Activated CD8-positive, alpha-beta memory T cell treated with anti-CD3 and anti-CD28 coated beads, Interleukin-2, amount 10 ng/mL, durations not matched to agents 7 days and 5 days (primary cell): ENCODE measurements around the gene DST. TPM values are rescaled to one million over a fixed set of nuclear protein-coding genes. Genes with fewer than 3 reads are reported as not detected.

Source experiments
- ATAC-seq: fragments of 150-1000 bp; cut with Tn5 transposase; one replicate; pipeline ENCODE4 v1.10.0; 2021; ENCODE audit warnings: moderate library complexity
- CTCF ChIA-PET: fragments of 350-600 bp; sonication (Branson Sonifier 250); formaldehyde crosslinking; loops from one replicate; lab custom pipeline; 2021; ENCODE audit warnings: antibody characterized with exemption; lab: Charles Lee
- DNase-seq: peaks from one replicate; pipeline ENCODE4 v3.0.0-alpha.2; 2020
- H3K27ac Mint-ChIP-seq: one replicate; pipeline ENCODE4 v1.8.0; 2021; ENCODE audit warnings: mild to moderate bottlenecking, mixed read lengths
- H3K27me3 Mint-ChIP-seq: one replicate; pipeline ENCODE4 v1.8.0; 2021; ENCODE audit warnings: mixed read lengths
- H3K36me3 Mint-ChIP-seq: one replicate; pipeline ENCODE4 v1.8.0; 2021; ENCODE audit warnings: mild to moderate bottlenecking, mixed read lengths
- H3K4me1 Mint-ChIP-seq: one replicate; pipeline ENCODE4 v1.8.0; 2021; ENCODE audit warnings: mixed read lengths
- H3K4me3 Mint-ChIP-seq: one replicate; pipeline ENCODE4 v1.8.0; 2021; ENCODE audit warnings: mild to moderate bottlenecking, moderate library complexity, mixed read lengths
- H3K9me3 Mint-ChIP-seq: one replicate; pipeline ENCODE4 v1.8.0; 2022; ENCODE audit warnings: low read depth, mixed read lengths
- total RNA-seq, 2 experiments: library from RNA; stranded (reverse); gene quantifications; one replicate each; pipeline ENCODE4 v1.2.3, GENCODE V29; 2021

DST gene
- total RNA-seq, 2 experiments from 2014 or later = 4.0 to 4.3 TPM

- CTCF ChIA-PET = no interaction called here
- Mint-ChIP-seq H3K4me3 (no peak overlapping the region), H3K27ac (no peak overlapping the region), H3K27me3 (no peaks in the 10 kb centered on the region), H3K4me1 (no peaks in the 10 kb centered on the region), H3K36me3 (no peaks in the 10 kb centered on the region), H3K9me3 (no peaks in the 10 kb centered on the region)
- ATAC-seq (no peak), DNase-seq (no peak)
Observed at GRCh38 chr6:56529594-56530191, 113.0 kb downstream of the DST start.

GRCh38 chr6:56528412-56528841, 114.3 kb downstream of the DST start:
- Mint-ChIP-seq H3K4me3 (no peak overlapping the region), H3K4me1 (no peaks in the 10 kb centered on the region), H3K9me3 (no peaks in the 10 kb centered on the region), H3K27ac (no peak overlapping the region), H3K27me3 (no peaks in the 10 kb centered on the region), H3K36me3 (no peaks in the 10 kb centered on the region)
- DNase-seq = no peak
- ATAC-seq = no peak
- CTCF ChIA-PET = no interaction called here

GRCh38 chr6:56527934-56528333, 114.8 kb downstream of the DST start:
- Mint-ChIP-seq H3K9me3 (no peaks in the 10 kb centered on the region), H3K27me3 (no peaks in the 10 kb centered on the region), H3K27ac (no peak overlapping the region), H3K36me3 (no peaks in the 10 kb centered on the region), H3K4me1 (no peaks in the 10 kb centered on the region), H3K4me3 (no peak overlapping the region)
- CTCF ChIA-PET = no interaction called here
- ATAC-seq (no peak), DNase-seq (no peak)

GRCh38 chr6:56526860-56527544, 115.7 kb downstream of the DST start:
- no peak overlapping the region for H3K27ac Mint-ChIP-seq
- no peak for DNase-seq
- H3K27me3 Mint-ChIP-seq = no peaks in the 10 kb centered on the region
- no peaks in the 10 kb centered on the region for H3K36me3 Mint-ChIP-seq
- no peak for ATAC-seq
- CTCF ChIA-PET = no interaction called here
- H3K4me1 Mint-ChIP-seq = no peaks in the 10 kb centered on the region
- H3K9me3 Mint-ChIP-seq = no peaks in the 10 kb centered on the region
- H3K4me3 Mint-ChIP-seq = no peak overlapping the region

- DNase-seq (no peak), ATAC-seq (no peak)
- Mint-ChIP-seq H3K4me1 (no peaks in the 10 kb centered on the region), H3K36me3 (no peaks in the 10 kb centered on the region), H3K27me3 (no peaks in the 10 kb centered on the region), H3K4me3 (no peak overlapping the region), H3K9me3 (no peaks in the 10 kb centered on the region), H3K27ac (no peak overlapping the region)
- CTCF ChIA-PET = interaction anchor here (0.7 kb wide), 1 partner anchor 8 kb away, joined by 3 read pairs; no protein-coding TSS in a partner anchor
Observed at GRCh38 chr6:56525974-56526789, 116.5 kb downstream of the DST start.

- H3K27me3 Mint-ChIP-seq = no peaks in the 10 kb centered on the region
- no peaks in the 10 kb centered on the region for H3K36me3 Mint-ChIP-seq
- CTCF ChIA-PET = no interaction called here
- no peak overlapping the region for H3K4me3 Mint-ChIP-seq
- H3K4me1 Mint-ChIP-seq = no peaks in the 10 kb centered on the region
- no peak for ATAC-seq
- no peak for DNase-seq
- H3K27ac Mint-ChIP-seq = no peak overlapping the region
- H3K9me3 Mint-ChIP-seq = no peaks in the 10 kb centered on the region
Observed at GRCh38 chr6:56524891-56525703, 117.6 kb downstream of the DST start.

- Mint-ChIP-seq H3K4me3 (no peak overlapping the region), H3K27me3 (no peaks in the 10 kb centered on the region), H3K9me3 (no peaks in the 10 kb centered on the region), H3K36me3 (no peaks in the 10 kb centered on the region), H3K4me1 (no peaks in the 10 kb centered on the region), H3K27ac (no peak overlapping the region)
- ATAC-seq (no peak), DNase-seq (no peak)
- CTCF ChIA-PET = no interaction called here
Observed at GRCh38 chr6:56522495-56523270, 120.0 kb downstream of the DST start.

GRCh38 chr6:56521976-56522375, 120.7 kb downstream of the DST start:
- Mint-ChIP-seq H3K4me3 (no peak overlapping the region), H3K9me3 (no peaks in the 10 kb centered on the region), H3K27ac (no peak overlapping the region), H3K4me1 (no peaks in the 10 kb centered on the region), H3K36me3 (no peaks in the 10 kb centered on the region), H3K27me3 (no peaks in the 10 kb centered on the region)
- CTCF ChIA-PET = interaction anchor here (0.7 kb wide), 1 partner anchor 492 kb away, joined by 3 read pairs; no protein-coding TSS in a partner anchor
- ATAC-seq (no peak), DNase-seq (no peak)

- ATAC-seq = no peak
- no peaks in the 10 kb centered on the region for H3K4me1 Mint-ChIP-seq
- H3K27ac Mint-ChIP-seq = no peak overlapping the region
- H3K36me3 Mint-ChIP-seq = no peaks in the 10 kb centered on the region
- no peaks in the 10 kb centered on the region for H3K9me3 Mint-ChIP-seq
- H3K27me3 Mint-ChIP-seq = no peaks in the 10 kb centered on the region
- CTCF ChIA-PET = interaction anchor here (0.7 kb wide), 1 partner anchor 492 kb away, joined by 3 read pairs; no protein-coding TSS in a partner anchor
- no peak for DNase-seq
- H3K4me3 Mint-ChIP-seq = no peak overlapping the region
Observed at GRCh38 chr6:56521454-56521853, 121.2 kb downstream of the DST start.

- CTCF ChIA-PET = no interaction called here
- no peaks in the 10 kb centered on the region for H3K4me1 Mint-ChIP-seq
- ATAC-seq (no peak), DNase-seq (no peak)
- no peaks in the 10 kb centered on the region for H3K36me3 Mint-ChIP-seq
- H3K4me3 Mint-ChIP-seq = no peak overlapping the region
- H3K27me3 Mint-ChIP-seq = no peaks in the 10 kb centered on the region
- H3K9me3 Mint-ChIP-seq = no peaks in the 10 kb centered on the region
- no peak overlapping the region for H3K27ac Mint-ChIP-seq
Observed at GRCh38 chr6:56520218-56520617, 122.5 kb downstream of the DST start.

GRCh38 chr6:56518995-56519767, 123.5 kb downstream of the DST start:
- no peak overlapping the region for H3K27ac Mint-ChIP-seq
- no peaks in the 10 kb centered on the region for H3K27me3 Mint-ChIP-seq
- DNase-seq (no peak), ATAC-seq (no peak)
- H3K4me1 Mint-ChIP-seq = no peaks in the 10 kb centered on the region
- no peak overlapping the region for H3K4me3 Mint-ChIP-seq
- no peaks in the 10 kb centered on the region for H3K9me3 Mint-ChIP-seq
- H3K36me3 Mint-ChIP-seq = no peaks in the 10 kb centered on the region
- CTCF ChIA-PET = interaction anchor here (0.8 kb wide), 1 partner anchor 7 kb away, joined by 3 read pairs; no protein-coding TSS in a partner anchor

GRCh38 chr6:56517155-56517745, 125.4 kb downstream of the DST start:
- H3K27ac Mint-ChIP-seq = no peak overlapping the region
- H3K4me3 Mint-ChIP-seq = no peak overlapping the region
- CTCF ChIA-PET = no interaction called here
- no peak for DNase-seq
- no peaks in the 10 kb centered on the region for H3K36me3 Mint-ChIP-seq
- ATAC-seq = no peak
- H3K27me3 Mint-ChIP-seq = no peaks in the 10 kb centered on the region
- H3K9me3 Mint-ChIP-seq = no peaks in the 10 kb centered on the region
- no peaks in the 10 kb centered on the region for H3K4me1 Mint-ChIP-seq
